SK-N-MC (cell line): ENCODE measurements around the gene KLHDC10.
"Not testable (repeated sequence)": the region's sequence is repeated elsewhere in the genome, so short reads cannot be mapped to it uniquely, and the experiment has no call there.

Experiments
- DNase-seq: peaks from one replicate; pipeline ENCODE4 v3.0.0-alpha.2; 2011; ENCODE audit warnings: low read depth, low spot score
- H3K27ac ChIP-seq: fragments of 200-600 bp; sonication (generic); 2 replicates; pipeline ENCODE4 v1.5.1; 2016; ENCODE audit warnings: mixed run types
- H3K36me3 ChIP-seq: fragments of 200-600 bp; sonication (generic); 2 replicates; pipeline ENCODE4 v1.6.1; 2017; ENCODE audit warnings: antibody characterized with exemption, low read length, mixed read lengths; ENCODE audit not compliant: insufficient read depth
- H3K4me3 ChIP-seq: fragments of 200-600 bp; sonication (generic); 2 replicates; pipeline ENCODE4 v1.5.1; 2016
- H3K9ac ChIP-seq: fragments of 200-600 bp; sonication (generic); 2 replicates; pipeline ENCODE4 v1.8.0; 2017; ENCODE audit warnings: mixed run types, mixed read lengths; ENCODE audit not compliant: insufficient read length
- H3K9me3 ChIP-seq: fragments of 200-600 bp; sonication (generic); 2 replicates; pipeline ENCODE4 v1.6.1; 2017; ENCODE audit warnings: low read depth, mild to moderate bottlenecking, antibody characterized with exemption, low read length, moderate library complexity, mixed read lengths
- EZH2 ChIP-seq: fragments of 200-600 bp; sonication (generic); IDR thresholded peaks from one replicate; pipeline ENCODE4 v1.6.1; 2017; ENCODE audit warnings: antibody characterized with exemption
- FOXP2 ChIP-seq: optimal IDR thresholded peaks from 2 replicates; pipeline ENCODE3; 2011; ENCODE audit warnings: mild to moderate bottlenecking, moderate library complexity; ENCODE audit not compliant: insufficient read depth; ENCODE audit errors: extremely low read length, control extremely low read depth
- POLR2AphosphoS5 ChIP-seq: IDR thresholded peaks from 2 replicates; pipeline ENCODE4 v1.6.1; 2012; ENCODE audit warnings: mild to moderate bottlenecking, low read depth, low read length, borderline replicate concordance

KLHDC10 gene

DNA sequence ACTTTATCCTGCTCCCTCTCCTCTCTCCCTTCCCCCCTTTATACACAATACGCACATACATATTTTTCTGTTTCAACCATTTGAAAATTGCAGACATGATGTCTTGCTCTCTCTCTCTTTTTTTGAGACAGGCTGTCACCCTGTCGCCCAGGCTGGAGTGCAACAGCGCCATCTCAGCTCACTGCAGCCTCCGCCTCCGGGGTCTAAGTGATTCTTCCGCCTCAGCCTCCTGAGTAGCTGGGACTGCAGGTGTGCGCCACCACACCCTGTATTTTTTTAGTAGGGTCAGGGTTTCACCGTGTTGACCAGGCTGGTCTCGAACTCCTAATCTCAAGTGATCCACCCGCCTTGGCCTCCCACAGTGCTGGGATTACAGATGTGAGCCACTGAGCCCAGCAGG is 38.5 kb downstream of the KLHDC10 start:
- TF ChIP-seq FOXP2 = no peak
- no peak for TF ChIP-seq EZH2
- no peak for TF ChIP-seq POLR2AphosphoS5
- Histone ChIP-seq H3K4me3 (no peak overlapping the region), H3K27ac (no peak overlapping the region), H3K9me3 (no peaks in the 10 kb centered on the region), H3K36me3 (no peaks in the 10 kb centered on the region), H3K9ac (no peak overlapping the region)
- DNase-seq = no peak

DNA sequence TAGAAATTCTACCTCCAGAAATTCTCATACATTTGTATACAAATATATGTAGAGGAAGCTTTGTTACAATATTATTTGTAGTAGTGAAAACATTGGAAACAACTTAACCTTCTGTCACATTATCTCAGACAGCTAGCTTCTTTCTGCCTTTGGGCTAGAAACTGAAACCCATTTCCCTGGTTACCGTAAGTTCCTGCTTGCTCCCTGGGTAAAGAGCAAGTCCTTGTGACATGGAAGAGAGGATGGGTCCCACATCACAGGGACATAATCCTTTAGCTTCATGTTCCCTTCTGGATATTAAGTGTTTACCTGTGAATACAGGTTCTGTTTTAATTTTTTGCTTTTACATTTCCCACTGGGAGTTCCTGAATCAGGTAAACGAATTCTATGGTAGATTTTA is 41.8 kb downstream of the KLHDC10 start:
- Histone ChIP-seq H3K9ac (no peak overlapping the region), H3K4me3 (no peak overlapping the region), H3K27ac (no peak overlapping the region), H3K36me3 (no peaks in the 10 kb centered on the region), H3K9me3 (no peaks in the 10 kb centered on the region)
- DNase-seq = no peak
- no peak for TF ChIP-seq EZH2
- no peak for TF ChIP-seq FOXP2
- TF ChIP-seq POLR2AphosphoS5 = no peak

GRCh38 chr7:130112662-130113425 is 42.5 kb downstream of the KLHDC10 start:
- Histone ChIP-seq H3K9ac (no peak overlapping the region), H3K4me3 (no peak overlapping the region), H3K36me3 (no peaks in the 10 kb centered on the region), H3K9me3 (no peaks in the 10 kb centered on the region), H3K27ac (no peak overlapping the region)
- no peak for TF ChIP-seq EZH2
- TF ChIP-seq FOXP2 = no peak
- no peak for TF ChIP-seq POLR2AphosphoS5
- no peak for DNase-seq

- not testable (repeated sequence) for H3K36me3 ChIP-seq, H3K4me3 ChIP-seq, H3K27ac ChIP-seq, H3K9ac ChIP-seq, DNase-seq, H3K9me3 ChIP-seq
Observed at GRCh38 chr7:130113426-130113805, 43.1 kb downstream of the KLHDC10 start.

DNA sequence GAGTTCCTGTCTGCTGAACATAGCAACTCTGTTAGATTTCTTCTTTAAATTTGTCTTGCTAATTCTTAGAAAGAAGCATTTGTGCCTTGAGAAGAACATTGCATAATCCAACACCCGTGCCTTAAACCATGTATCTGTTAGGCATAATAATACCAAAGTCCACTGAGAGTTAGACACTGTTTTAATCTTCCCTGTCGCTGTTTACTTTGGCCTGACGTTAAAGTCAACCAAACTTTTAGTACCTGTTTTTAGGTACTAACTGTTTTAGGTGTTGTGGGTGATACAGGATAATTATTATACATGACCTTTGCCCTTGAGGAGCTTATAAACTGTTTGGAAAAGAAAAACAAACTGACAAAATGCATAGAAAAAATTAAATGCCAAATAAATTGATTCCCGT is 43.6 kb downstream of the KLHDC10 start:
- TF ChIP-seq EZH2 = no peak
- TF ChIP-seq POLR2AphosphoS5 = no peak
- TF ChIP-seq FOXP2 = no peak
- H3K36me3 ChIP-seq = 0 out of 2 replicates have a peak, but pooled peaks cover 5% of the 10 kb centered on the region
- no peak overlapping the region for H3K4me3 ChIP-seq
- H3K27ac ChIP-seq = no peak overlapping the region
- H3K9me3 ChIP-seq = no peaks in the 10 kb centered on the region
- DNase-seq = no peak
- H3K9ac ChIP-seq = no peak overlapping the region

DNA sequence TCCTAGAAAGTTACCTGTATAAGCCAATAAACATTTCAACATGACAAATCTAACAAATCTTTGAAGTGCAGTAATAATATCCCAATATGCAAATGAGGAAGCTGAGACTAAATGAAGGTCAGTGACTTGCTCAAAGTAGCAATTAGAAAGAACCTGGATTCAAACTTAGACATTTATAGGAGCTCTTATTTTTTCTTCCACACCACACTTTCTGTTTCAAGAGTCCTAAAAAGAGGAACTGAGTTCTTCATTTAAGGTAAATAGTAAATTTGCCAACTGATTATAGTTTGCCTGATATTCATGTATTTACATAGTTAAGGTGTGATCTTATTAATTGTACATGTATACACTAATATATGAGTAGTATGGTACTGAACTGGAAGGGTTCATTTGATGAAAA is 44.0 kb downstream of the KLHDC10 start:
- H3K9me3 ChIP-seq = no peaks in the 10 kb centered on the region
- no peak overlapping the region for H3K9ac ChIP-seq
- no peak overlapping the region for H3K4me3 ChIP-seq
- TF ChIP-seq POLR2AphosphoS5 = no peak
- no peak for TF ChIP-seq FOXP2
- no peak for TF ChIP-seq EZH2
- H3K27ac ChIP-seq = no peak overlapping the region
- DNase-seq = no peak
- H3K36me3 ChIP-seq = 0 out of 2 replicates have a peak, but pooled peaks cover 5% of the 10 kb centered on the region

DNA sequence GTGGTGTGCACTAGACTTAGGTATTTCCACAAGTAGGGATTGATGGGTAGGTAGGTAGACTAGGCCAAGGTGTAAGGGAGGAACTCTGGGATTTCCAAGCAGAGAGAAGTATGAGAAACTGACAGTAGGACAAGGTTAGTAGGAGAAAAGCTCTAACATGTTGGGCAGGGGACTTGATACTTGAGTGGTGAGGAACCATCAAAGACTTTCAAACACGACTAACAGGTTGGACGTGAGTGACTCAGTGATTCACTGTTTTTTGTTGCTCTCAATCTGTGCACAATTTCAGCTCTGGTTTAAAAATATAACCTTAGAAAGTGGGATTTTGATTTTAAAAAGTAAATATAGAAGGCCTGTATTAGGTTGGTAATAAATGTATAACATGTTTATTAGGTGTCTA is 44.4 kb downstream of the KLHDC10 start:
- H3K27ac ChIP-seq = no peak overlapping the region
- no peak overlapping the region for H3K9ac ChIP-seq
- no peak for TF ChIP-seq POLR2AphosphoS5
- H3K9me3 ChIP-seq = no peaks in the 10 kb centered on the region
- H3K4me3 ChIP-seq = no peak overlapping the region
- no peak for DNase-seq
- 0 out of 2 replicates have a peak, but pooled peaks cover 5% of the 10 kb centered on the region for H3K36me3 ChIP-seq

- DNase-seq = no peak
- peaks cover 24% of the 10 kb centered on the region; the same call in 1 of the 2 replicates for H3K36me3 ChIP-seq
- H3K9ac ChIP-seq = no peak overlapping the region
- no peak for TF ChIP-seq EZH2
- no peak for TF ChIP-seq FOXP2
- TF ChIP-seq POLR2AphosphoS5 = no peak
- no peaks in the 10 kb centered on the region for H3K9me3 ChIP-seq
- H3K4me3 ChIP-seq = no peak overlapping the region
- H3K27ac ChIP-seq = no peak overlapping the region
Observed at GRCh38 chr7:130118294-130118693, 48.0 kb downstream of the KLHDC10 start.

- Histone ChIP-seq H3K36me3 (peaks cover 28% of the 10 kb centered on the region), H3K4me3 (no peak overlapping the region), H3K9ac (no peak overlapping the region), H3K27ac (no peak overlapping the region), H3K9me3 (no peaks in the 10 kb centered on the region)
- no peak for DNase-seq
- TF ChIP-seq POLR2AphosphoS5 (no peak), FOXP2 (no peak), EZH2 (no peak)
Observed at GRCh38 chr7:130118801-130119200, 48.5 kb downstream of the KLHDC10 start.
